Activated CD4-positive, alpha-beta T cell treated with anti-CD3 and anti-CD28 coated beads, Interleukin-2, amount 10 ng/mL, durations not matched to agents 24 days and 14 days (primary cell): ENCODE measurements around the gene UBE2G2. TPM values are rescaled to one million over a fixed set of nuclear protein-coding genes. Genes with fewer than 3 reads are reported as not detected.

Experiments used
- DNase-seq: peaks from one replicate; pipeline ENCODE4 v3.0.0; 2022
- H3K27ac Mint-ChIP-seq: one replicate; pipeline ENCODE4 v1.8.0; 2022; ENCODE audit warnings: mild to moderate bottlenecking, mixed read lengths
- H3K27me3 Mint-ChIP-seq: one replicate; pipeline ENCODE4 v1.8.0; 2022; ENCODE audit warnings: mixed read lengths
- H3K36me3 Mint-ChIP-seq: one replicate; pipeline ENCODE4 v1.8.0; 2022; ENCODE audit warnings: low read depth, mild to moderate bottlenecking, mixed read lengths
- H3K4me1 Mint-ChIP-seq: one replicate; pipeline ENCODE4 v1.8.0; 2021; ENCODE audit warnings: mixed read lengths
- H3K4me3 Mint-ChIP-seq: one replicate; pipeline ENCODE4 v1.8.0; 2022; ENCODE audit warnings: mild to moderate bottlenecking, moderate library complexity, mixed read lengths
- H3K9me3 Mint-ChIP-seq: one replicate; pipeline ENCODE4 v1.8.0; 2021; ENCODE audit warnings: mixed read lengths
- intact Hi-C: fragments of 100-400 bp; cut with micrococcal nuclease; formaldehyde crosslinking; loops from one replicate; pipeline ENCODE4 v1.15.1; 2023
- total RNA-seq: library from RNA; stranded (reverse); gene quantifications from 2 replicates; pipeline ENCODE4 v1.2.3, GENCODE V29; 2022

UBE2G2 gene
- total RNA-seq, 1 donor from 2014 or later: 148 TPM

- Mint-ChIP-seq H3K27me3 (peaks cover 3% of the 10 kb centered on the region), H3K27ac (no peak overlapping the region), H3K9me3 (peaks cover 12% of the 10 kb centered on the region), H3K36me3 (peaks cover 5% of the 10 kb centered on the region), H3K4me1 (peaks cover 6% of the 10 kb centered on the region), H3K4me3 (no peak overlapping the region)
- no peak for DNase-seq
- intact Hi-C loops: no loop called here
Measured at GRCh38 chr21:44831227-44831860, 29.7 kb upstream of the UBE2G2 start.

- intact Hi-C loops: no loop called here
- Mint-ChIP-seq H3K27ac (peak overlapping the region; percentile 13), H3K36me3 (peaks cover 5% of the 10 kb centered on the region), H3K9me3 (peaks cover 12% of the 10 kb centered on the region), H3K4me1 (peaks cover 6% of the 10 kb centered on the region), H3K27me3 (peaks cover 3% of the 10 kb centered on the region), H3K4me3 (no peak overlapping the region)
- DNase-seq: no peak
Measured at GRCh38 chr21:44829507-44830092, 28.0 kb upstream of the UBE2G2 start.

GRCh38 chr21:44828362-44829056 lies 26.9 kb upstream of the UBE2G2 start:
- Mint-ChIP-seq H3K4me3 (no peak overlapping the region), H3K27ac (no peak overlapping the region), H3K9me3 (peaks cover 12% of the 10 kb centered on the region), H3K27me3 (peaks cover 2% of the 10 kb centered on the region), H3K4me1 (peaks cover 6% of the 10 kb centered on the region), H3K36me3 (peaks cover 5% of the 10 kb centered on the region)
- no peak for DNase-seq
- intact Hi-C loops: no loop called here

- H3K4me1 Mint-ChIP-seq: no peaks in the 10 kb centered on the region
- intact Hi-C loops: no loop called here
- H3K36me3 Mint-ChIP-seq: peaks cover 5% of the 10 kb centered on the region
- H3K9me3 Mint-ChIP-seq: peaks cover 23% of the 10 kb centered on the region
- no peak overlapping the region for H3K27ac Mint-ChIP-seq
- DNase-seq: no peak
- peaks cover 2% of the 10 kb centered on the region for H3K27me3 Mint-ChIP-seq
- no peak overlapping the region for H3K4me3 Mint-ChIP-seq
Measured at GRCh38 chr21:44823179-44823660, 21.6 kb upstream of the UBE2G2 start.

- DNase-seq: no peak
- intact Hi-C loops: no loop called here
- peaks cover 1% of the 10 kb centered on the region for H3K36me3 Mint-ChIP-seq
- no peak overlapping the region for H3K27ac Mint-ChIP-seq
- peaks cover 19% of the 10 kb centered on the region for H3K9me3 Mint-ChIP-seq
- peaks cover 1% of the 10 kb centered on the region for H3K27me3 Mint-ChIP-seq
- H3K4me1 Mint-ChIP-seq: no peaks in the 10 kb centered on the region
- no peak overlapping the region for H3K4me3 Mint-ChIP-seq
Measured at GRCh38 chr21:44822484-44823178, 21.0 kb upstream of the UBE2G2 start.

GRCh38 chr21:44820851-44821250 lies 19.2 kb upstream of the UBE2G2 start:
- Mint-ChIP-seq H3K4me1 (peaks cover 4% of the 10 kb centered on the region), H3K27ac (no peak overlapping the region), H3K4me3 (no peak overlapping the region), H3K36me3 (peaks cover 4% of the 10 kb centered on the region), H3K9me3 (peaks cover 13% of the 10 kb centered on the region), H3K27me3 (no peaks in the 10 kb centered on the region)
- intact Hi-C loops: no loop called here
- no peak for DNase-seq

GRCh38 chr21:44819283-44820243 lies 17.9 kb upstream of the UBE2G2 start:
- peak; percentile 60 for DNase-seq
- Mint-ChIP-seq H3K4me1 (peaks cover 6% of the 10 kb centered on the region), H3K36me3 (peaks cover 4% of the 10 kb centered on the region), H3K27me3 (no peaks in the 10 kb centered on the region), H3K27ac (peak overlapping the region; percentile 58), H3K4me3 (peak overlapping the region; percentile 64), H3K9me3 (peaks cover 13% of the 10 kb centered on the region)
- intact Hi-C loops: loop anchor here (2.0 to 10.0 kb wide), 4 partner anchors 25 to 1845 kb away; partner anchors contain the start of genes PCBP3 and PKNOX1

GRCh38 chr21:44818640-44819011 lies 17.0 kb upstream of the UBE2G2 start:
- no peaks in the 10 kb centered on the region for H3K27me3 Mint-ChIP-seq
- H3K36me3 Mint-ChIP-seq: peaks cover 4% of the 10 kb centered on the region
- no peak overlapping the region for H3K27ac Mint-ChIP-seq
- peaks cover 13% of the 10 kb centered on the region for H3K9me3 Mint-ChIP-seq
- peak overlapping the region; percentile 79 for H3K4me3 Mint-ChIP-seq
- peaks cover 6% of the 10 kb centered on the region for H3K4me1 Mint-ChIP-seq
- intact Hi-C loops: loop anchor here (1.0 to 10.0 kb wide), 5 partner anchors 17 to 1844 kb away; partner anchors contain the start of genes PCBP3, PKNOX1 and UBE2G2
- DNase-seq: no peak

GRCh38 chr21:44817914-44818639 lies 16.5 kb upstream of the UBE2G2 start, which contains the start of gene SUMO3:
SUMO3 (minus strand) TSS chr21:44818062; CDS start chr21:44817968, 94 bp downstream.
- intact Hi-C loops: loop anchor here (1.0 to 10.0 kb wide), 7 partner anchors 17 to 1843 kb away; partner anchors contain the start of genes CFAP410, PCBP3, PKNOX1 and PTTG1IP
- Mint-ChIP-seq H3K36me3 (peaks cover 4% of the 10 kb centered on the region), H3K4me3 (peak within 1 kb of the TSS; percentile 79), H3K27ac (peak within 1 kb of the TSS; percentile 58), H3K27me3 (no peaks in the 10 kb centered on the region), H3K9me3 (peaks cover 13% of the 10 kb centered on the region), H3K4me1 (peaks cover 6% of the 10 kb centered on the region)
- DNase-seq: peak; percentile 97

GRCh38 chr21:44817506-44817880 lies 15.9 kb upstream of the UBE2G2 start:
- Mint-ChIP-seq H3K9me3 (peaks cover 8% of the 10 kb centered on the region), H3K27ac (peak overlapping the region; percentile 20), H3K4me1 (peaks cover 6% of the 10 kb centered on the region), H3K4me3 (peak overlapping the region; percentile 79), H3K36me3 (peaks cover 3% of the 10 kb centered on the region), H3K27me3 (no peaks in the 10 kb centered on the region)
- DNase-seq: peak; percentile 99
- intact Hi-C loops: loop anchor here (1.0 to 10.0 kb wide), 5 partner anchors 56 to 1843 kb away; partner anchors contain the start of genes CFAP410, PCBP3, PKNOX1 and PTTG1IP

GRCh38 chr21:44816761-44817505 lies 15.3 kb upstream of the UBE2G2 start:
- H3K9me3 Mint-ChIP-seq: peaks cover 3% of the 10 kb centered on the region
- no peaks in the 10 kb centered on the region for H3K27me3 Mint-ChIP-seq
- peak overlapping the region; percentile 86 for H3K4me3 Mint-ChIP-seq
- H3K36me3 Mint-ChIP-seq: peaks cover 3% of the 10 kb centered on the region
- intact Hi-C loops: loop anchor here (1.0 to 10.0 kb wide), 5 partner anchors 56 to 1842 kb away; partner anchors contain the start of genes CFAP410, PCBP3, PKNOX1 and PTTG1IP
- peaks cover 6% of the 10 kb centered on the region for H3K4me1 Mint-ChIP-seq
- peak overlapping the region; percentile 56 for H3K27ac Mint-ChIP-seq
- DNase-seq: peak; percentile 55
